Osteoblast (primary cell): ENCODE measurements around the gene CPTP. TPM values are rescaled to one million over a fixed set of nuclear protein-coding genes. Genes with fewer than 3 reads are reported as not detected.
A peak's percentile ranks its signal among the peaks of the same experiment; 100 is the strongest.

Source experiments
- DNase-seq: peaks from one replicate; pipeline ENCODE4 v3.0.0; 2011; ENCODE audit warnings: low spot score, mixed read lengths; ENCODE audit not compliant: insufficient read length; ENCODE audit errors: missing footprints
- H2AFZ ChIP-seq: 2 replicates; pipeline ENCODE4 v1.6.0; 2011; ENCODE audit warnings: mild to moderate bottlenecking, low read length
- H3K27ac ChIP-seq: 2 replicates; pipeline ENCODE4 v1.5.1; 2011; ENCODE audit warnings: mild to moderate bottlenecking, low read depth, low read length, moderate library complexity
- H3K27me3 ChIP-seq: 2 replicates; pipeline ENCODE4 v1.6.0; 2012; ENCODE audit warnings: mild to moderate bottlenecking, control low read depth, inconsistent platforms, low read length, moderate library complexity; ENCODE audit not compliant: insufficient read depth
- H3K36me3 ChIP-seq: 2 replicates; pipeline ENCODE4 v1.5.1; 2011; ENCODE audit warnings: mild to moderate bottlenecking, low read length, control low read depth, moderate library complexity; ENCODE audit not compliant: insufficient read depth
- H3K4me1 ChIP-seq: 2 replicates; pipeline ENCODE4 v1.5.1; 2011; ENCODE audit warnings: mild to moderate bottlenecking, low read length, control low read depth, moderate library complexity; ENCODE audit not compliant: insufficient read depth
- H3K4me2 ChIP-seq: 2 replicates; pipeline ENCODE4 v1.6.0; 2011; ENCODE audit warnings: mild to moderate bottlenecking, low read length; ENCODE audit not compliant: insufficient read depth
- H3K4me3 ChIP-seq: fragments of 200-600 bp; sonication (generic); 3 replicates; pipeline ENCODE4 v1.5.1; 2012; ENCODE audit warnings: mild to moderate bottlenecking, low read length, inconsistent platforms; ENCODE audit not compliant: insufficient read depth
- H3K79me2 ChIP-seq: 2 replicates; pipeline ENCODE4 v1.6.0; 2012; ENCODE audit warnings: mild to moderate bottlenecking, low read length, control low read depth, inconsistent platforms; ENCODE audit not compliant: insufficient read depth
- H3K9me3 ChIP-seq: 2 replicates; pipeline ENCODE4 v1.5.1; 2011; ENCODE audit warnings: low read depth, low read length, control low read depth
- H4K20me1 ChIP-seq: 2 replicates; pipeline ENCODE4 v1.6.0; 2012; ENCODE audit warnings: mild to moderate bottlenecking, low read length, control low read depth; ENCODE audit not compliant: insufficient read depth
- CTCF ChIP-seq: IDR thresholded peaks from 2 replicates; pipeline ENCODE4 v1.5.1; 2011; ENCODE audit warnings: mild to moderate bottlenecking, low read depth, low read length, moderate library complexity; ENCODE audit errors: extremely low read depth
- total RNA-seq: library from RNA; depleted of rRNA; stranded (reverse); fragments of >200 nt; gene quantifications from 2 replicates; pipeline ENCODE4 v1.2.3, GENCODE V29; 2012

The CPTP gene
- total RNA-seq, 1 donor: 13.8 TPM

DNA sequence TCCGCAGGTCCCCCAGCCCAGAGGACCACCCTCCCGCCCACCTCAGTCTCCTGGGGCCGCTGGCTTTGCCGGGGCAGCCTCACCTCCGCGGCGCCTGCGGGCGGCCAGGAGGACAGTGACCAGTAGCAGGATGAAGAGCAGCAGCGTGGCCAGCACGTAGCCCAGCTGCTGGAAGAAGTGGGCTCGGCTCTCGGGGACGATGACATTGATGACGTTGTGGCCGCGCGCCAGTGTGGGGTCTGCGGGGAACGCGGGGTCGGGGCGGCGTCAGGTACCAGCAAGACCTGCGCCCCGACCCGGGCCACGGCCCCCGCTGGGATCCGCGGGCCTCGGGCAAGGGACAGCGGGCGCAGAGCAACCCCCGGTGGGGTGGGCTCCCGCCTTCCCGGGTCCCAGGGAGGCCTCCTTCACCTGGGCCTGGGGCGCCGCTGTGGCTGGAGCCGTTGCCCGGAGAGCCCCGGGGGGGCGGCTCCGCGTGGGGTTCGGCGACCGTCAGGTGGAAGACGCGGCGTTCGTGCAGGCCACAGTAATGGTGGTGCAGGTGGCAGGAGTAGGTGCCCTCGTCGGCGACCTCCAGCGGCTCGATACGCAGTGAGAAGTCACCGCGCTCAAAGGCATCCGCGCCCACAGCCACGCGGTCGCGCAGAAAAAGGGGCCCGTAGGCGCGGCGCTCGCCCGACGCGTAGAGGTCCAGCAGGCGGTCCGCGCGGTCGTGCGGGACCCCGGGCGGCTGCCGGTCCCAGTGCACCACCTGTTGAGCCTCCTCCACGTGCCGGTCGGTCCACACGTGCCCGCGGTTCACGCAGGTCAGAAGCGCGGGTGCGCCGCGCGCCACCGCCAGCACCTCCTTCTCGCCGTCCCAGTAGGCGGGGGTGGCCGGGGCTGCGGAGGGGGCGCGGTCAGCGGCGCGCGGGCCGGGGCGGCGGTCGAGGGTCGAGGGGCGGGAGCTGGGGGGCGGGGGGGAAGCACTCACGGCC, 30.0 kb downstream of the CPTP start:
- Histone ChIP-seq H3K79me2 (peaks cover 53% of the 10 kb centered on the region), H3K4me3 (peak overlapping the region; percentile 15), H3K27me3 (no peaks in the 10 kb centered on the region), H3K27ac (no peak overlapping the region), H3K4me1 (peaks cover 17% of the 10 kb centered on the region), H4K20me1 (peaks cover 32% of the 10 kb centered on the region), H2AFZ (no peak overlapping the region), H3K9me3 (no peaks in the 10 kb centered on the region), H3K4me2 (peak overlapping the region; percentile 53), H3K36me3 (peaks cover 29% of the 10 kb centered on the region)
- peak; percentile 72 for DNase-seq
- TF ChIP-seq CTCF: no peak

DNA sequence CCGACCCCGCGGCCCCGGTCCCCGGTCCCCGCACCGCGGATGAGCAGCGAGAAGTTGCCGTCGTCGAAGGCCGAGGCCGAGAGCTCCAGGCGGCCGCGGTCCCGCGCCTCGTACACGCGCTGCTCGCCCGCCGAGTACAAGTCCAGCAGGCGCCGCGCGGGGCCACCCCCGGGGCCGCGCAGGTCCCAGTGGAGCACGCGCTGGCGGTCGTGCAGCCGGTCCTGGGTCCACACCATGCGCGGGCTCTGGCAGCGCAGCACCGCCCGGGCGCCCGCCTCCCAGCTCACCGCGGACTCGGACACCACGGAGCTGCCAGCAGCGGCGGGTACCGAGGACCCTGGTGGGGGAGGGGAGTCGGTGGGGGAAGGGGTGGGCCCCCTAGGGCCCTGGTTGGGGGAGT, 30.8 kb downstream of the CPTP start:
- DNase-seq: peak; percentile 97
- peaks cover 29% of the 10 kb centered on the region for H3K36me3 ChIP-seq
- peak overlapping the region; percentile 53 for H3K4me2 ChIP-seq
- no peak for TF ChIP-seq CTCF
- H4K20me1 ChIP-seq: peaks cover 32% of the 10 kb centered on the region
- H2AFZ ChIP-seq: no peak overlapping the region
- peaks cover 53% of the 10 kb centered on the region for H3K79me2 ChIP-seq
- no peaks in the 10 kb centered on the region for H3K27me3 ChIP-seq
- H3K27ac ChIP-seq: no peak overlapping the region
- H3K4me3 ChIP-seq: peak overlapping the region; percentile 95
- peaks cover 26% of the 10 kb centered on the region for H3K4me1 ChIP-seq
- H3K9me3 ChIP-seq: no peaks in the 10 kb centered on the region

GRCh38 chr1:1356166-1356795, 31.7 kb downstream of the CPTP start:
- Histone ChIP-seq H3K27ac (no peak overlapping the region), H3K36me3 (peaks cover 29% of the 10 kb centered on the region), H3K4me1 (peaks cover 34% of the 10 kb centered on the region), H3K79me2 (peaks cover 59% of the 10 kb centered on the region), H3K4me3 (peak overlapping the region; percentile 95), H3K27me3 (no peaks in the 10 kb centered on the region), H3K9me3 (no peaks in the 10 kb centered on the region), H2AFZ (no peak overlapping the region), H3K4me2 (peak overlapping the region; percentile 89), H4K20me1 (peaks cover 32% of the 10 kb centered on the region)
- TF ChIP-seq CTCF: no peak
- peak; percentile 91 for DNase-seq

DNA sequence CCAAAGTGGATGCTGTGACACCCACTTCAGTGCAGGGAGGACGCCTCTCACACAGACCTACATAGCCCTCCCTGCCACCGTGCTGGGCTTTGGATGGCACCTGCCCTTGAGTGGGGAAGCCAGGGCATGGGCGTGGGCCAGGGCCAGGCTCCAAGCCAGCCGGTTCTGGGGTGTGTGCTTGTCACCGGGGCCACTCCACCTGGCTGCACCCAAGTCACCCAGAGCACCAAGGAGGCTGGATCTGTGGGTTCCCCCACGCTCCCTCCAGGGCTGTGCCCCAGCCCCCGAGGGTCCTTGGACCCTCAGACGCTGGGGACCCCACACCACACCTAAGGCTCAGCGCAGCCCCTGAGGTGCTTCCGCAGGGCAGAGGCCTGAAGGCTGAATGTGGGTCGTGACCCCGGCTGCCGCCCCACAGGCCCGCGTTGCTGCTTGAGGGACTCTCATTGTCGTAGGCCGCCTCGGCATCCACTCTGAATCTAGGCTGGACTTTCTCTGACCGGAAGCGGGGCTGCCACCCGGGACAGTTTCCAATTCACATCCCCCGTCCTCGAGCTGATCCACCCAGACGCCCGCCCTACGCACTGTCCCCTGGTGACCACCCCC, 32.3 kb downstream of the CPTP start:
- peaks cover 40% of the 10 kb centered on the region for H3K4me1 ChIP-seq
- H3K27me3 ChIP-seq: no peaks in the 10 kb centered on the region
- H3K4me2 ChIP-seq: peak overlapping the region; percentile 89
- no peaks in the 10 kb centered on the region for H3K9me3 ChIP-seq
- H2AFZ ChIP-seq: no peak overlapping the region
- H3K36me3 ChIP-seq: peaks cover 27% of the 10 kb centered on the region
- H3K79me2 ChIP-seq: peaks cover 61% of the 10 kb centered on the region
- peak overlapping the region; percentile 85 for H3K27ac ChIP-seq
- peaks cover 27% of the 10 kb centered on the region for H4K20me1 ChIP-seq
- H3K4me3 ChIP-seq: peak overlapping the region; percentile 95
- DNase-seq: peak; percentile 89
- TF ChIP-seq CTCF: no peak
